Mucosa of gallbladder (tissue), 1 donor: Measurements from ENCODE around the gene HERC2. TPM values are rescaled to one million over a fixed set of nuclear protein-coding genes. Genes with fewer than 3 reads are reported as not detected.
"Not testable (repeated sequence)": the region's sequence is repeated elsewhere in the genome, so short reads cannot be mapped to it uniquely, and the experiment has no call there.

ENCODE experiments used
- DNase-seq: peaks from one replicate; pipeline ENCODE4 v3.0.0-alpha.2; 2020; ENCODE audit warnings: low spot score
- total RNA-seq: library from RNA; stranded (reverse); gene quantifications from one replicate; pipeline ENCODE4 v1.2.1, GENCODE V29; 2021
- donor health status: DM: no; HTN: no; CAD: no.

Gene HERC2
- total RNA-seq, 1 donor from 2014 or later = 55.9 TPM

DNA sequence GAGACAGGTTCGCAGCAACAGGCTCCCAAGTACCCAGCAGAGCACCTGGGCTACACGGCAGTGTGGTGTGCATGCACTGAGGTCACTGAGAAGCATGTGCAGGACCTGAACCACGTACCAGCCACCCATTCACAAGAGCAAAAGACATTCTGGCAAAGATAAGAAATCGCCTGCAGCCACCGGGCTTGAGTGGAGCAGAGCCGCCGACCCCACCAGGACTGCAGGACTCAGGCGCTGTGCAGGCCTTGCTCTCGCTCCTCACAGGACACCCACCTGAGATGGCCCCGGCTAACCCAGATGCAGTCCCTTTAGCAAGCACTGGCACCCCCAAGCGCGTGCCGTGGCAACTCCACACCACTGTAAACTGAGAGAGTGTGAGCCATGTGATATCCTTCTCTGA is 190.6 kb downstream of the HERC2 start:
- no peak for DNase-seq

DNA sequence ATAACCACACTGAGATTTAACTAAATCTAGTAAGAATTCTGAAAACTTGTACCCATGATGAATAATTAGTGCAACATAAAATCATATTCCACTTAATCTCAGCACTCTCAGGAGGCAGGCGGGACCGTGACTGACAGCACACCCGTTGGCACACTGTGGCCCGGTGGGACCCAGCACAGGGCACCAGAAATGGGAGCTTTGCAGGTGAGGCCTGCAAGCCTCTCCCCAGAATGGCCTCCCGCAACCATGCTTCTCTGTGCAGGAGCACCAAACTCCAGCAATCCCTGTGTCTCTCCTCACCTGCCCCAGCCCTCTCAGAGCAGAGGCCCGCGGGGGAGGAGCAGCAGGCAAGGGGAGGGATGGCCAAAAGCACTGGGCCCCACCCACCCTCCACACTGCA is 191.3 kb downstream of the HERC2 start:
- no peak for DNase-seq

DNA sequence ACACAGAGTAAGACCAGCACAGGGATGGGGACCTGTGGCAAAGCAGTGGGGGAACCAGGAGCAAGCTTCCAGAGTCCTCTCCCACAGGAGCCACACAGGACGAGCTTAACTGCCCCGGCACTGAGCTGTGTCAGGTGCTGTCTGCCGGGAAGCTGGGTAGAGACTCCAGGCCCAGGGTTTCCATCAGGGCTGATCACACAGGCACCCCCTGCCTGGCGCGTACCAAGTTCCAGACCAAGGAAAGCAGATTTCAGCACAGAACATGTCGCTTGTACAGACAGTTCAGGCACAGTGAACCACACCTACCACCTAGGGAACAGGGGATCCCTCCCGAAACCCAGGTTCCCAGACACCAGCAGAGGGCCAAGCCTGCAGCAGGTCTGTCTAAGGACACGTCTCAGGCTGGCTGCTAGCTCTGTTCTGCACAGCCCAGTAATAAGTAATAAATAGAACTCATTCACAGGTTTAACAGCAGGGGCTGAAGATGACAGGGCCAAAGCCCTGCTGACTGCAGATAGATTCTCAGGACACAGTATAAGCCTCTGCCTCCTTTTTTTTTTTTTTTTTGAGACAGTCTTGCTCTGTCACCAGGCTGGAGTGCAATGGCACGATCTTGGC is 192.6 kb downstream of the HERC2 start:
- no peak for DNase-seq

DNA sequence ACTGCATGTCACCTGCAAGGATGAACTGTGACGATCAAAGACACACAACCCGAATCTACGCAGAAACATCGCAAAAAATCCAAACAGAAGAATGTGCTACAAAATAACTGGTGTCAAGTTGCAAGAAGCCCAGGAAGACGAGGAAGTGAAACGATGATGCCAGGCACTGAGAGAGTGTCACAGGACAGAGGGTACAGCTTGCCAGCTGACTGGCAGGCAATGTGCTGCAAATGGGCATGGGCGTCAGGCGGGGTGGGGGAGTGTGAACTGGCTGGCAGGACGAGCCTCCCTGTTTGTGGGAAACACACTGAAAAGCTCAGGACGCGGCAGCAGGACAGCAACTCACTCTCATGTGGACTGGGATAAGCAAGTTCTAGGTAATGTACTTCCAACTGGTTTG is 193.9 kb downstream of the HERC2 start:
- DNase-seq = peak; percentile 28

DNA sequence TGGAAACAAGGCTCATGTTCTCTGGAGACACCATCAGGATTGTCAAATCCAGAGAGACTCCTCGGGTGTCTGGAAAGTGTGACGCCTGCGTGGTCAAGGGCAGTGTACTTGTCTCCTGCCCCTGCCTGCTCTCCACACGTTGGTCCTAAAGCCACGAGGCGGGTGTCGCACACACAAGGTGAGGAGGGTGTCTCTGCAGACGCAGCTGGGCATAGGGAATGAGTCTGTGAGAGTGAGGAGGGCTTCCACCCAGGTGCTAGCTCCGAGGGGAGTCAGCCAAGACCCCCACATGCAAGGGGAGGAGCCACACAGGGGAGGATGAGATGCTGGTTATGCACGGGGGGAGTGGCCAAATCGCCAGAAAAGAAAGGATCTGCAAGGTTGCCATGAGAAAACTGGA is 194.9 kb downstream of the HERC2 start:
- DNase-seq = no peak

DNA sequence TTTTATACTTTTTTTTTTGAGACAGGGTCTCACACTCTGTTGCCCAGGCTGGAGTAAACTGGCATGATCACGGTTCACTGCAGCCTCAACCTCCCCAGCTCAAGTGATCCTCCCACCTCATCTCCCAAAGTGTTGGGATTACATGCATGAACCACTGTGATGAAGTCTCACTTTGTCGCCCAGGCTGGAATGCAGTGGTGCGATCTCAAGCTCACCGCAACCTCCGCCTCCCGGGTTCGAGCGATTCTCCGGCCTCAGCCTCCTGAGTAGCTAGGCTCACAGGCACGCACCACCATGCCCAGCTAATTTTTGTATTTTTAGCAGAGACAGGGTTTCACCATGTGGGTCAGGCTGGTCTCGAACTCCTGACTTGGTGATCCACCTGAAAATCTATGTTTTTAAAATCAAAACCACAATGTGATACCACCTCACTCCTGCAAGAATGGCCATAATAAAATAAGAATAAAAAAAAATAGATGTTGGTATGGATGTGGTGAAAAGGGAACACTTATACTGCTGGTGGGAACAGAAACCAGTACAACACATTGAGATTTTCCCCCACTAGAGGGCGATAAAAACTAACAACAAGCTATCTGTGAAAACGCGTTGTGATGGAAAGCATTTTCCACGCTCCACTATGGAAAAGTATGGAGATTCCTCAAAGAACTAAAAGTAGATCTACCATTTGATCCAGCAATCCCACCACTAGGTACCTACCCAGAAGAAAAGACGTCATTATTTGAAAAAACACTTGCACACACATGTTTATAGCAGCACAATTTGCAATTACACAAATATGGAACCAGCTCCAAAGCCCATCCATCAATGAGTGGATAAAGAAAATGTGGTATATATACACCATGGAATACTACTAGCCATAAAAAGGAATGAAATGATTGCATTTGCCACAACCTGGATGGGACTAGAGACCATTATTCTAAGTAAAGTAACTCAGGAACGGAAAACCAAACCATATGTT is 196.0 kb downstream of the HERC2 start:
- no peak for DNase-seq

DNA sequence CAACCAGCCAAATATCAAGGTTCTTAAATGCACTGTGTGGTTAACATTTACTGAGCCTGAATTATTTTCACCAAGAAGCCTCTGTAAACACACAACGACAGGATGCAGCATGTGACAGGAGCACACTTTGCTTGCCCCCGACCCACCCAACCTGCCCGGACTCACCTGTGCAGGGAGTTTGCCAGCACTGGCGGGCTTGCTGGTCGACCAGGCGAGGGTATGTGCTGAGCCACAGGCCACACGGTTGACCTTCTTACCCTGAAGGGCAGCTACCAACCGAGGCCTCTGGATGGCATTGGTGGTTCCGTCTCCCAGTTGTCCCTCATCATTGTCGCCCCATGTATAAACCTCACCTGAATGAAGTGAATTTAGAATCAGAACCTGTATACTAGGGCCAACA is 197.1 kb downstream of the HERC2 start:
- DNase-seq = no peak

DNA sequence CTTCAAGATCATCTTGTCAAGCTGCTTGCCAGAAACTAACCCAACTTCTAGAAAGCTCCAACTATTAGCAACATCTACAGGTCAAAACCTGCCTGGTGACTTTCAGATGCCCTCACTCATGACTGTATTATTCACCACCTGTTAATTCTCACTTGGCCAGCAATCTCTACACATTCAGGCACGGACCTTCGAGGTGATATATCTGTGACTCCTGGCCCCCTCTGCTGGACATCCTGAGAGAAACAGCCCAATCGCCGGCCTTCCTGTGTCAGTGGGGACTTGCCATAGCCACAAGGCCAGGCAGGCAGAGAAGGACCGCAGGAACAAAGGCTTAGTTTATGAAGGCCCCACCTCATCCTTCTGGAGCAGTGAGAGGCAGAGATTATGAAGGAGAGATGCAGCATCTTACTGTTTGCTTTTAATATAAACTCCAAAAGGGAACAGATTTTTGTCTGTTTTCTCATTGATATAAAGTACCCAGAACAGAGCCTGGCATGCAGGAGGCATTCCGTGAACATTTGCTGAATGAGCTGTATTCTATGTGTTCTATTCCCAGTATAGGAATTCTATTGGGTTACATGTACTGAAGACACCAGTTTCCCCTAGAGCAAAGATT is 198.5 kb downstream of the HERC2 start:
- DNase-seq = peak; percentile 75

DNA sequence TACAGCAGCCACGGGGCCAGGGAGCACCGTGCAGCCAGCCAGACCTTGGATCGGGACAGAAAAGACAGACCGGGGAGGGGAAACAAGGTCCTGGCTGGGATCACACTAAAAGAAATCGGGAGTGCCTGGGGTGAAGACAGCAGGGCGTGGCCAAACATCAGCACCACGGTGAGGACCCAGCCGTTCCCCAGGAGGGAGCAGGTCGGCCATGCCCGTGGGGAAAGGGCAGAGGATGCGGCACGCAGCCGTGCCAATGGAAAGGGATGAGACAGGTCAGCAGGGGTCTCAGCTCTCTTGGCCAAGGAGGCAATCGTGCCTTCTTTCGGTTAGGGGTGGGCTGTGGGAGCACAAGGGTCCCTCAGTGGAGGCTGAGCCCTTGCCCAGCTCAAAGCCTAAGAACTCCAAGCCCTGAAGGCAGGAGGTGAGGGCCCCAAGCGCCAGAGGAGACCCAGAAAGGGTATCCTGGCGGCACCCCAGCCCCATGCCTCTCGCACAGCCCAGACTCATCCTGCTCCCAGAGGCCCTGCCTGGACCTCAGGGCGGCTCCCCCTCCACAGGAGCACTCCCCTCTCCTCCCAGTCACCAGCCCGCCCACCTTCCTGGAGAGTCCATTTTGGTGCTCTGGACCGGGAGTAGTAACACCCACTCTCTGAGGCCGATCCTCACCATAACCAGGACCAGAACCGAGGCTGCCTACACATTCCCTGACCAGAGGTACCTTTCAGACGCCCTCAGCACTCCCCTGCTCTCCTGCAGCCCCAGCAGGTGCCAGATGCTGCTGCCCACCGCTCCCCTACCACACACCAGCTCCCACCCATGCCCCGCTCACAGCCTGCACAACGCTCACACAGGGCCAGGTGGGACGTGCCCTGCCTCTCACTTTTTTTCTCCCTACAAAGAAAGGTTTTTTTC is 199.7 kb downstream of the HERC2 start:
- DNase-seq = no peak

DNA sequence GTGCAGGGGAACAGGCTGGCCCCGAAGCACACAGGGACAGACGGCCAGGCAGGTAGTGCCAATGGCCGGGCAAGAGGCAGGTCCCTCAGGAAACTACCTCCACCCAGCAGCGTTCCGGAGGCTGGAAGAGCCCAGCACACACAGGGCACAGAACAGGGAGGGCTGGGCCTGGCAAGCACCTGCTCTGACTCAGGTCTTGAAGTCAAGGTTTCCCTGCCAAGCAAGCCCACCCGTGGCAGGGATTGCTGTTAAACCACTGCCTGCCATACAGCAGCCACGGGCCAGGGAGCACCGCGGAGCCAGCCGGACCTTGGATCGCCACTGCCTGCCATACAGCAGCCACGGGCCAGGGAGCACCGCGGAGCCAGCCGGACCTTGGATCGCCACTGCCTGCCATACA is 200.4 kb downstream of the HERC2 start:
- DNase-seq = not testable (repeated sequence)

DNA sequence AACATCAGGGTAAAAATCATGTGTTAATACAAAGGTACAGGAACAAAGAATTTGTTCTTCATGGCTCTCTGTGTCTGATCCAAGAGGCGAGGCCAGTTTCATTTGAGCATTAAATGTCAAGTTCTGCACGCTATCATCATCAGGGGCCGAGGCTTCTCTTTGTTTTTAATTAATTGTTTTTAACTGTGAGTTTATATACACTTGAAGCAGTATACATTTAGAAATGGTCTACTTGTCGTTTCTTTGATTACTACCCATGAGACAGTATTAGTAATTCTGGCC is 201.7 kb downstream of the HERC2 start:
- no peak for DNase-seq

DNA sequence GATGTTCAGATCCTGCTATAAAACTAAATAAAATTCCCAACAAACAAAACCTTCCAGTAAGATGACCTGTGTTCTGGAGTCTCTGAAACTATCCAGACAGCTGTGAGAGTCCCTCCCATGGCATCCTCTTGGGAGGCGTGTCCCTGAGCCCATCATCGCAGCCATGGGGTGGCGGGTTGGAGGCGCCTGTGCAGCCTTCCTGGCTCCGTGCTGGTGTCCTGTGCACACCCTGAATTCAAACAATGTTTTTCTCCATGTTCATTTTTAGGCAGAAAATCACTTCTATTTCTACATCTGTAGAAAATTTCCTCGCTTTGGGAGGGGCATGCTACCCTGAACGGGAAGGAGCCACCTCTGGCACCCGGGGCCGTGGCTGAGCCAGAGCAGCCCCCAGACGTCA is 203.4 kb downstream of the HERC2 start:
- no peak for DNase-seq

DNA sequence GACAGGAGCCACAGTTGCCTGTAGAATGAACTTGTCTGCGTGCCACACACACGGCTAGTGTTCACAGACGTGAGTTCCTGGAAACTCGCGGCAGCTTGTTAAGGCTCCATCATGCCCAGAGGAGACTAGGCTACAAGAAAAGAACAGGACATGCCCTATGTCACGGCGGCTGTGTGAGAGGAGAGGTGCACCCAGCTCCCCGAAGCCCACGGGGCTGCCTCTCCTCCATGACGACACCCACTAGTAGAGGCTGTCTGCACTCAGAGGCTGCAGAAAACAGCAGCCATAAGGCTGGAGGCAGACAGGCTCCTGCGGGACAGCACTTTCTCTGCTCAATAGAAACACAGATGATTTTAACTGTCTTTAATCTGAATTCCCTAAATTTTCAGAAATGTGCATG is 203.9 kb downstream of the HERC2 start:
- no peak for DNase-seq

DNA sequence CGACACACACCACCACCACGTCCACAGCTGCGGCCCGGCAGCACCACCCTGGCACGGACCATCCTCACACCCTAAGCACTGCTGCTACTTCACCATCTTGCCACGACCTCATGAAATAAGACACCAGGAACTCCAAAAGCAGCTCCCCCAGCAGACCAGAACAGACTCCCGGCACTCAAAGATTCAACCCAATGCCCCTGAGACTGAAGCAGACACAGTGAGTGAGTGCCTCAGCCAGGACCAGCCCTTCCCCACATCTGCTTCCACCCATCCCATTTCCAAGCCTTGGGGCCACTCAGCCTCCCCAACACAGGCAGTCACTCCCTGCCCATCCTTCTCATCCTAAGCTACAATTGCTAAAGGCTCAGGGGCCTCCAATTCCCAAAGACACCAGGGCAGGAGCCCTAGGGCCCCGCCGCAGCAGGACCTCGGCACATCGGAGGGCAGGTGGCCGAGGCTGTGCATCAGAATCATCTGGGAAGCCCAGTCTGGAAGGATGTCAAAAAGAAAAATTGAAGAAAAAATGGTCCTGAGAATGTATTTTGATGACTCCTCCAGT is 204.5 kb downstream of the HERC2 start:
- DNase-seq = no peak

DNA sequence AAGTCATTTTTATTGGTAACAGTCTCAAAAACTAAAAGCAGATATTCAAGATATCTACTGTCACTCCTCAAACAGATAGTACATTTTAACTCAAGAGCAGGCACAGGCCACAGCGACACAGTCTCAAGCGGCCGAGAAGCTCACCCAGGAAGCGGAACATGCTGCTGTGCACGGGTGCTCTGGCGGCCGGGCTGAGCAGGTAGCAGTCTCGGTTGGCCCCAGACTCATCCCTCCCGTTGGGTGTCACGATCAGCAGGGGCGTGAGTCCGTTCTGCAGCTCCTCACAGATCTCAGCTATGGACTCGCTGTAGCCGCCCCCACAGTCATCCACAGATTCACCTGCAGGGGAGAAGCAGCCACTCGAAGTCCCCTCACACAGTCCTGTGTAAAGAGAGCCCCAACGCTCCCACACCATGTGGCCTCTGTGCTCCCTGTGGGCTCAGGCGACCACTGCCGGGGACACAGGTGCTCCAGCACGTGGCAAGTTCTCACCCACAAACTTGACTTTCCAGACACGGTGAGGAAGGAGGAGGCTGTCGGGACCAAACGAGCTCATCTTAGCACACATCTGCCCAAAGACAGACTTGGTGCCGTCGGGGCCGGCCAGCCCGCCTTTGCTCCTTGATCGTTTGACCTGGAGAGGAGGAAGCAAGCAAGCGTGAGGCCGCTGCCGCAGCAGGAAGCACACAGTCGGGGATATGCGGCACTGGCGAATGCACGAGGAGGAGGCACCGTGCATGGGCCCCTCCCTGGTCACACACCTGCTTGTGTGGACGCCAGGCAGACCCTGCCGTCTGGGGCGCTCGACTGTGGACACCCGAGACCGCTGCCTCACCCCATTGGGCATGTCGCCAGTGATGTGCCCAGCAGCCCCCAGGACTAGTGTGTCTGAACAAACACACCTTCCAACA is 205.2 kb downstream of the HERC2 start:
- DNase-seq = no peak

DNA sequence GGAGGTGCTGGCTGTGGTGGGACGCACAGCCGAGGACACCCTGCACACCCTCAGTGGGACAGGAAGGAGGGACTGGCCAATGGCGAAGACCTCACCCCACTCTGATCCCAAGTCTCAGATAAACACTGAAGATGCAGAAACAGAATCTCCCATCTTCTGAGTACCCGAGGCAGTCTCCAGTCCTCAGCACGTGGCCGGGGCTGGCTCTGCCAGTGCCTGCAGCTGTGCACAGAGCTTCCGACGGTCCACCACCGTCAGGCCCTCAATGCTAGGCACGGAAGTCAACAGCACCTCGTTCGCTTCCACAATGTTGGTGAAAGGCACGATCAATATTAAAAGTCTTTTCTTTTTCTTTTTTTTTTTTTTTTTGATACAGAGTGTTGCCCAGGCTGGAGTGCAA is 206.1 kb downstream of the HERC2 start:
- no peak for DNase-seq

DNA sequence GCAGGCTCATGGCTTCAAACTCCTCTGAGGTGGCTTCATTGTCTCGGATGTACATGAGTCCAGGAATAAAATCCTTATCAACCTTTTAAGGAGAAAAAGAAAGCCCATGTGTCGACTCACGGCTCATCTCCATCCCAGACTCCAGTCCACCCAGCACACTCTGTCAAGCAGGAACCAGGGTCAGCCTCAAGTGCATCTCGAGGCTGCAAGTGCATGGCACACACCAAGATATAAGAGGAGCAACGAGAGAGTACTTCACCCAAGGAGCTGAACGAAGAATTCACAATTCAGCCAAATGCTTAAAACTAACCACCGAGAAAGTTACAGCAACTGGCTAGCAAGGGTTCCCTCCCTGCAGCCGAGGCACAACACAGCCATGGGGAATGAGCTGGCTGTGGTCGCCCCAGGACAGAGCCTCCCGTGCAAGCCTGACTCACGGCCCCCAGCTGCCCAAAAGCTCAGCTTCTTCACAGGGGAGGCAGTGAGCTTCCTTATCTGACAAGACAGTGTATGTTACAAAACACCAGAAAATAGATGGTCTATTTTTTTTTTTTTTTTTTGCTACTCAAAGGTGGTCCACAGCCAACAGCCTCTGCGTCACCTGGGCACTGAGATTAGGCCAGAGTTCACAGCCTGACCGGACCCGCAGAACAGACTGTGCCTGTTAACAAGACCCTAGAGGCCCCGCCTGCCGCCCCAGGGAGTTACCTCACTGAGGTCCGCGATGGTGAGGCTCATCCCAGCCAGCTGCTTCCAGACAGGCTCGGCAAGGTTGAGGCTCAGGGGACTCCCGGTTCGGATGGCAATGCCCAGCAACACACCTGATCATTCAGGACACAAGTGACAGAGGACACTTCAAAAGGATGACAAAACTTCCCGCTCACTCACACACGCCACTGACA is 207.0 kb downstream of the HERC2 start:
- DNase-seq = no peak

DNA sequence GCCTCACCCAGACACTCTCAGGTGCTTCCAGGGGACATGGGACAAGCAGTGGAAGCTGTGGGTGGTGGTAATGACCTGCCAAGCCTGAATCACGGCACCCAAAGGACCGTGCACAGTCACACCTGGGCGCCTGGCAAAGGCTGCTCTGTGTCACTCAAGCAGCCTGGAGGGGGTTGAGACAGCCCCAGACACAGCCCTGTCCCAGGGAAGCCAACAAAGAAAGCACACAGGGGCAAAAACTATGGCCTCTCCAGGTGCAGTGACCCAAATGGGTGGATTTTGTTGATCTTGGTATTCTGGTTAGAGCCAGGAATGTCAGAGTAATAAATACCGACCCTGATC is 207.9 kb downstream of the HERC2 start:
- DNase-seq = no peak

DNA sequence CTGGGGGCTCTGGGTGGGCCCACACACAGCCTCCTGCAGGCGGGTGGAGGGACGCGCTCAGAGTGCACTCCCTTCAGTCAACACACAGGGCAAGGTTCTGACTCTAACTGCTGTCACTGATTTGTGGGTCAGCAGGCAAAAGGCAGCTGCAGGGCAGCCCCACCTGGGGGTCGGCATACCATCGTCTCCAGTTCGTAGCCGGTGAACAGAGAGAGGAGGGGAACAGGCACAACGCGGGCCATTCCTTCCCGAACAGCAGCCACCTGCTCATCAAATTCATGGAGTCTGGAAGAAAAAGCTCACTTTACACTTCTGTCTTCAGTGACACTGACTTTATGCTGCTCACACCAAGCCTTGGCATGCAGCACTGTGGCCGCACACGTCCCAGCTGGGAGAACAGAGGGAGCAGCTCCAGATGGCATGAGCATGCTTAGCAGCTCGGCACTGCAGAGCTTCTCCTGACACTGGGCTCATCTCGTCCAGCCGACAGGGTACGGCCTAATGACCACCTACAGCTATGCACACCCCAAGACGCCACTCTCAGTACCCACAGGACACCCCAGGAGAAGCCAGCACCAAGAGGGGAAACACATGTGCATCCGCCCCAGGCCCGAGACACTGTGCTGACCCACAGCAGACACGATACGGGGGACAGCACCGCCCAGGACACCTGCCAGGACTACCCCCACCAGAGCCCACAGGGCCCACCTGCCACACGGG is 208.4 kb downstream of the HERC2 start:
- DNase-seq = no peak
